ENCODE data around the gene ULK4. TPM values are rescaled to one million over a fixed set of nuclear protein-coding genes. Genes with fewer than 3 reads are reported as not detected.

ULK4 gene
- polyA plus RNA-seq, 1 donor from 2014 or later, result 7.2 TPM

DNA sequence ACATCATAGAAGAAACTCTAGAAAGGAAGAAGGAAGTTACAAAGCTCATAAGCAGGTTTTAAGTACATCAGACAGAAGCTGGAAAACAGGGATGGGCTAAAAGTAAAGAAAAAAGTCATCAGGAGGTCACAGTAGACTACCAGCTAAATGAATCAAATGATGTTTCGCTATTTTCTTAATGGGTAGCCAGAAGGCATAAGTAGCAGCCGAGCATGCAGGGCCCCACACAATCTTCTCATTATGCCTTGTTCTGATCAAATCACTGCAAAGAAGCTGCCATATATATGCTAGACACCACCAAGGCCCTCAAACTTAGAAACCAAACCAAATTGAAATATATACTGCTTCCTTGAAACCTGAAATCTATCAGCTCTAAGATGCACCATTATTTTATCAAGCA is 349.1 kb downstream of the ULK4 start:
- TF ChIP-seq EP300 (conservative IDR thresholded peaks at IDR 0.05; ENCODE audit: poor library complexity, severe bottlenecking), result no peak
- TF ChIP-seq MXI1 (conservative IDR thresholded peaks at IDR 0.05; ENCODE audit: poor library complexity, severe bottlenecking), result no peak
- TF ChIP-seq, protein P1, sequence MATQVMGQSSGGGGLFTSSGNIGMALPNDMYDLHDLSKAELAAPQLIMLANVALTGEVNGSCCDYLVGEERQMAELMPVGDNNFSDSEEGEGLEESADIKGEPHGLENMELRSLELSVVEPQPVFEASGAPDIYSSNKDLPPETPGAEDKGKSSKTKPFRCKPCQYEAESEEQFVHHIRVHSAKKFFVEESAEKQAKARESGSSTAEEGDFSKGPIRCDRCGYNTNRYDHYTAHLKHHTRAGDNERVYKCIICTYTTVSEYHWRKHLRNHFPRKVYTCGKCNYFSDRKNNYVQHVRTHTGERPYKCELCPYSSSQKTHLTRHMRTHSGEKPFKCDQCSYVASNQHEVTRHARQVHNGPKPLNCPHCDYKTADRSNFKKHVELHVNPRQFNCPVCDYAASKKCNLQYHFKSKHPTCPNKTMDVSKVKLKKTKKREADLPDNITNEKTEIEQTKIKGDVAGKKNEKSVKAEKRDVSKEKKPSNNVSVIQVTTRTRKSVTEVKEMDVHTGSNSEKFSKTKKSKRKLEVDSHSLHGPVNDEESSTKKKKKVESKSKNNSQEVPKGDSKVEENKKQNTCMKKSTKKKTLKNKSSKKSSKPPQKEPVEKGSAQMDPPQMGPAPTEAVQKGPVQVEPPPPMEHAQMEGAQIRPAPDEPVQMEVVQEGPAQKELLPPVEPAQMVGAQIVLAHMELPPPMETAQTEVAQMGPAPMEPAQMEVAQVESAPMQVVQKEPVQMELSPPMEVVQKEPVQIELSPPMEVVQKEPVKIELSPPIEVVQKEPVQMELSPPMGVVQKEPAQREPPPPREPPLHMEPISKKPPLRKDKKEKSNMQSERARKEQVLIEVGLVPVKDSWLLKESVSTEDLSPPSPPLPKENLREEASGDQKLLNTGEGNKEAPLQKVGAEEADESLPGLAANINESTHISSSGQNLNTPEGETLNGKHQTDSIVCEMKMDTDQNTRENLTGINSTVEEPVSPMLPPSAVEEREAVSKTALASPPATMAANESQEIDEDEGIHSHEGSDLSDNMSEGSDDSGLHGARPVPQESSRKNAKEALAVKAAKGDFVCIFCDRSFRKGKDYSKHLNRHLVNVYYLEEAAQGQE (IDR thresholded peaks at IDR 0.05; ENCODE audit: borderline replicate concordance), result no peak
- TF ChIP-seq, protein P2, sequence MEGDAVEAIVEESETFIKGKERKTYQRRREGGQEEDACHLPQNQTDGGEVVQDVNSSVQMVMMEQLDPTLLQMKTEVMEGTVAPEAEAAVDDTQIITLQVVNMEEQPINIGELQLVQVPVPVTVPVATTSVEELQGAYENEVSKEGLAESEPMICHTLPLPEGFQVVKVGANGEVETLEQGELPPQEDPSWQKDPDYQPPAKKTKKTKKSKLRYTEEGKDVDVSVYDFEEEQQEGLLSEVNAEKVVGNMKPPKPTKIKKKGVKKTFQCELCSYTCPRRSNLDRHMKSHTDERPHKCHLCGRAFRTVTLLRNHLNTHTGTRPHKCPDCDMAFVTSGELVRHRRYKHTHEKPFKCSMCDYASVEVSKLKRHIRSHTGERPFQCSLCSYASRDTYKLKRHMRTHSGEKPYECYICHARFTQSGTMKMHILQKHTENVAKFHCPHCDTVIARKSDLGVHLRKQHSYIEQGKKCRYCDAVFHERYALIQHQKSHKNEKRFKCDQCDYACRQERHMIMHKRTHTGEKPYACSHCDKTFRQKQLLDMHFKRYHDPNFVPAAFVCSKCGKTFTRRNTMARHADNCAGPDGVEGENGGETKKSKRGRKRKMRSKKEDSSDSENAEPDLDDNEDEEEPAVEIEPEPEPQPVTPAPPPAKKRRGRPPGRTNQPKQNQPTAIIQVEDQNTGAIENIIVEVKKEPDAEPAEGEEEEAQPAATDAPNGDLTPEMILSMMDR (IDR thresholded peaks at IDR 0.05; ENCODE audit: poor library complexity, severe bottlenecking), result no peak
- TF ChIP-seq POLR2AphosphoS5 (IDR thresholded peaks at IDR 0.05), result no peak
- no peak for TF ChIP-seq SMC3 (conservative IDR thresholded peaks at IDR 0.05; ENCODE audit: poor library complexity)
- TF ChIP-seq RAD21 (conservative IDR thresholded peaks at IDR 0.05), result no peak
- no peak for TF ChIP-seq TAF1 (IDR thresholded peaks at IDR 0.05; ENCODE audit: low read depth)
- no peak for TF ChIP-seq EZH2 (IDR thresholded peaks at IDR 0.05; ENCODE audit: borderline replicate concordance, insufficient read depth, low read length, poor library complexity, severe bottlenecking)
- Histone ChIP-seq H4K20me1 (ENCODE audit: insufficient read depth) (no peaks in the 10 kb centered on the region), H3K9me2 (ENCODE audit: insufficient read depth, low read length) (no peaks in the 10 kb centered on the region)

DNA sequence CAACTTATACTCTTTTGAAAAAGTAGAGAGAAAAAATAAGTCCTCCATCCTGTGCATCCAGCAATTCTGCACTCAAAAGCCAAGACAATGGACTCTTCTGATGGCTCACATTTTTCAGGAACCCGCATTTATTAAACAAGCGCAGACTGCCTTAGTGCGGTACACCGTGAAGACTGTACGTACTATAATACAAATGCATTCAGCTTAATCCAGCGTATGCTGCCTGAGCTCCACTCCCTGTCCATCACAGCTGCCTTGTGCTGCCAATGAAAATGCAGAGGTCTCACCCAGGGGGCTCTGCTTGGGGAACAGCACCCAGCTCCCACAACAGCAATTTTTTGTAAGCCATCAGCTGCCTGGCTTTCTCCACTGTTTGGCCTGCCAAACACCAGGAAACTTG is 350.9 kb downstream of the ULK4 start:
- no peaks in the 10 kb centered on the region for H4K20me1 ChIP-seq (ENCODE audit: insufficient read depth)
- H3K9me2 ChIP-seq (ENCODE audit: insufficient read depth, low read length), result no peaks in the 10 kb centered on the region
- H3K36me3 ChIP-seq (ENCODE audit: insufficient read depth, low read length), result no peaks in the 10 kb centered on the region
- H3K27ac ChIP-seq (ENCODE audit: low read length), result no peak overlapping the region
- no peaks in the 10 kb centered on the region for H3K79me2 ChIP-seq (replicated peaks; ENCODE audit: insufficient read depth, low read length)
- no peak overlapping the region for H3K9ac ChIP-seq (ENCODE audit: low read length)
- TF ChIP-seq MXI1 (conservative IDR thresholded peaks at IDR 0.05; ENCODE audit: poor library complexity, severe bottlenecking) (no peak), SMC3 (conservative IDR thresholded peaks at IDR 0.05; ENCODE audit: poor library complexity) (no peak), TAF1 (IDR thresholded peaks at IDR 0.05; ENCODE audit: low read depth) (no peak), EP300 (conservative IDR thresholded peaks at IDR 0.05; ENCODE audit: poor library complexity, severe bottlenecking) (no peak), EZH2 (IDR thresholded peaks at IDR 0.05; ENCODE audit: borderline replicate concordance, insufficient read depth, low read length, poor library complexity, severe bottlenecking) (no peak), RAD21 (conservative IDR thresholded peaks at IDR 0.05) (no peak), POLR2AphosphoS5 (IDR thresholded peaks at IDR 0.05) (no peak)
- TF ChIP-seq, protein P2 (IDR thresholded peaks at IDR 0.05; ENCODE audit: poor library complexity, severe bottlenecking), result no peak
- TF ChIP-seq, protein P1 (IDR thresholded peaks at IDR 0.05; ENCODE audit: borderline replicate concordance), result no peak
- no peaks in the 10 kb centered on the region for H3K27me3 ChIP-seq (ENCODE audit: insufficient read depth, low read depth, low read length)
- no peaks in the 10 kb centered on the region for H3K9me3 ChIP-seq (ENCODE audit: low read length)
- no peak overlapping the region for H3K4me3 ChIP-seq (ENCODE audit: low read length)
- H3K4me2 ChIP-seq (ENCODE audit: low read length), result no peak overlapping the region
- no peak overlapping the region for H2AFZ ChIP-seq (ENCODE audit: low read depth, low read length)
- H3F3A ChIP-seq (ENCODE audit: insufficient read depth, low read length, poor library complexity, severe bottlenecking), result no peaks in the 10 kb centered on the region

More for the DNA sequence above, 349.1 kb downstream of the ULK4 start:
- Histone ChIP-seq H3K4me3 (ENCODE audit: low read length) (no peak overlapping the region), H3K36me3 (ENCODE audit: insufficient read depth, low read length) (no peaks in the 10 kb centered on the region), H3F3A (ENCODE audit: insufficient read depth, low read length, poor library complexity, severe bottlenecking) (no peaks in the 10 kb centered on the region), H3K79me2 (replicated peaks; ENCODE audit: insufficient read depth, low read length) (no peaks in the 10 kb centered on the region), H3K9me3 (ENCODE audit: low read length) (no peaks in the 10 kb centered on the region), H3K27ac (ENCODE audit: low read length) (no peak overlapping the region), H2AFZ (ENCODE audit: low read depth, low read length) (no peak overlapping the region), H3K27me3 (ENCODE audit: insufficient read depth, low read depth, low read length) (no peaks in the 10 kb centered on the region), H3K9ac (ENCODE audit: low read length) (no peak overlapping the region), H3K4me2 (ENCODE audit: low read length) (no peak overlapping the region)

All from neural cell (in vitro differentiated cells).